Measurements from ENCODE around the gene LYSMD3. TPM values are rescaled to one million over a fixed set of nuclear protein-coding genes. Genes with fewer than 3 reads are reported as not detected.
A peak's percentile ranks its signal among the peaks of the same experiment; 100 is the strongest.

LYSMD3 gene
- polyA plus RNA-seq, 2 of the 4 experiments (the other 2 are of a cell fraction) = 10.6 to 24.1 TPM

- ATAC-seq (no peak), DNase-seq (ENCODE audit: low read depth in 1 of 2, low spot score in 1 of 2) (no peak), FAIRE-seq (no peak)
- no peak overlapping the region for H3K4me3 ChIP-seq
- no peak for TF ChIP-seq EHMT2 (IDR thresholded peaks at IDR 0.05; ENCODE audit: low read depth)
- TF ChIP-seq HDAC2 (IDR thresholded peaks at IDR 0.05) = no peak
- no peak for TF ChIP-seq HMGXB4 (CRISPR knock-in tag; IDR thresholded peaks at IDR 0.05; ENCODE audit: borderline replicate concordance)
- no peak for TF ChIP-seq ZSCAN20 (CRISPR knock-in tag; IDR thresholded peaks at IDR 0.05)
- no peak for TF ChIP-seq REST (IDR thresholded peaks at IDR 0.05)
- no peak for TF ChIP-seq ATOH8 (CRISPR knock-in tag; IDR thresholded peaks at IDR 0.05; ENCODE audit: low read depth)
- TF ChIP-seq MAFK (IDR thresholded peaks at IDR 0.05; ENCODE audit: partially characterized antibody) = peak; percentile 41
- ChIA-PET CTCF (no interaction called here), POLR2A (no interaction called here)
- H3K4me1 ChIP-seq = no peaks in the 10 kb centered on the region
- H3K9me3 ChIP-seq = no peaks in the 10 kb centered on the region
- WGBS (ENCODE audit: missing lambda C conversion rate) = 42% methylated on average over 3 of the region's 3 CpGs
- no peak overlapping the region for H3K4me2 ChIP-seq
- H3K27ac ChIP-seq = no peak overlapping the region
Observed at GRCh38 chr5:90565491-90565890, 36.1 kb upstream of the LYSMD3 start.

- no peak overlapping the region for H3K4me2 ChIP-seq
- H3K9me3 ChIP-seq = no peaks in the 10 kb centered on the region
- FAIRE-seq (peak; percentile 7), DNase-seq (ENCODE audit: low read depth in 1 of 2, low spot score in 1 of 2) (no peak), ATAC-seq (no peak)
- H3K4me1 ChIP-seq = peaks cover 12% of the 10 kb centered on the region
- CTCF ChIA-PET = no interaction called here
- H3K4me3 ChIP-seq = no peak overlapping the region
- 0% methylated on average over 1 of the region's 1 CpG for WGBS (ENCODE audit: missing lambda C conversion rate)
- no peak for TF ChIP-seq SREBF2 (IDR thresholded peaks at IDR 0.05)
- no peak for TF ChIP-seq EHMT2 (IDR thresholded peaks at IDR 0.05; ENCODE audit: low read depth)
- no peak for TF ChIP-seq USF2 (IDR thresholded peaks at IDR 0.05)
- no peak for TF ChIP-seq RARB (CRISPR knock-in tag; IDR thresholded peaks at IDR 0.05)
- no peak for TF ChIP-seq CBX2 (IDR thresholded peaks at IDR 0.05; ENCODE audit: borderline replicate concordance, low read depth)
- TF ChIP-seq RCOR1 (IDR thresholded peaks at IDR 0.05; ENCODE audit: low read depth, low read length) = no peak
- no peak for TF ChIP-seq NR3C1 (IDR thresholded peaks at IDR 0.05)
- TF ChIP-seq BCL3 (IDR thresholded peaks at IDR 0.05) = no peak
- no peak for TF ChIP-seq ZC3H11A (IDR thresholded peaks at IDR 0.05)
- TF ChIP-seq FOSB (CRISPR knock-in tag; IDR thresholded peaks at IDR 0.05) = no peak
- TF ChIP-seq HES2 (IDR thresholded peaks at IDR 0.05) = no peak
- TF ChIP-seq ZNF302 (CRISPR knock-in tag; IDR thresholded peaks at IDR 0.05) = no peak
- TF ChIP-seq REST (IDR thresholded peaks at IDR 0.05) = no peak
- no peak for TF ChIP-seq CHD2 (IDR thresholded peaks at IDR 0.05; ENCODE audit: low read length, partially characterized antibody)
- H3K27ac ChIP-seq = no peak overlapping the region
- POLR2A ChIA-PET = no interaction called here
Observed at GRCh38 chr5:90563108-90563507, 33.7 kb upstream of the LYSMD3 start.
